IPS-18c (cell line): ENCODE results near the gene SFMBT1.

Experiments
- H3K4me3 ChIP-seq: 2 replicates; pipeline ENCODE4 v1.7.0; 2013; ENCODE audit warnings: low read depth, mild to moderate bottlenecking, low read length, moderate library complexity; ENCODE audit not compliant: insufficient read depth
- H3K9me3 ChIP-seq: one replicate; pipeline ENCODE4 v1.6.1; 2013; ENCODE audit warnings: mild to moderate bottlenecking, low read length, moderate library complexity; ENCODE audit not compliant: control insufficient read depth, insufficient read depth

SFMBT1 gene

GRCh38 chr3:53023072-53023823, 22.6 kb downstream of the SFMBT1 start:
- no peak overlapping the region for H3K4me3 ChIP-seq

GRCh38 chr3:53022647-53023046, 23.2 kb downstream of the SFMBT1 start:
- Histone ChIP-seq H3K9me3 (no peaks in the 10 kb centered on the region), H3K4me3 (no peak overlapping the region)

More at GRCh38 chr3:53023072-53023823, 22.6 kb downstream of the SFMBT1 start:
- no peaks in the 10 kb centered on the region for H3K9me3 ChIP-seq

DNA sequence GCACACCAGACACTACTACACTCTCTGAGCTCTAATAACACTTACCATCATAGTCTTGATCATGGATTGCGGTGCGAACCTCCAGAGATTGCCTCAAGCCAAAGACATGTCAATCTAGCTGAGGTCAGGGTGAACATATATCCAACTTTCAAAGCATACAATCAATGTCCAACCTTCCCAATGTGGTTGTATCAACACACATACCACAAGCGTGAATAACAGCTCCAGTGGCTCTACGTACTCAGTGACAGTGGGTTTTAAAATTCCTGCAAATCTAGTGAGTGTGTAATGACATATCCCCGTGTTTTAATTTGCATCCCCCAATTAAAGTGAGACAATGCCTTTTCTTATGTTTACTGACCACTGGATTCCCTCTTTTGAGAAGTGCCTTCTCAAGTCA, 29.6 kb downstream of the SFMBT1 start:
- no peak overlapping the region for H3K4me3 ChIP-seq

GRCh38 chr3:53011324-53011723, 34.5 kb downstream of the SFMBT1 start:
- Histone ChIP-seq H3K9me3 (no peaks in the 10 kb centered on the region), H3K4me3 (no peak overlapping the region)

More for the DNA sequence above, 29.6 kb downstream of the SFMBT1 start:
- no peaks in the 10 kb centered on the region for H3K9me3 ChIP-seq

GRCh38 chr3:53009826-53010539, 35.9 kb downstream of the SFMBT1 start:
- Histone ChIP-seq H3K9me3 (no peaks in the 10 kb centered on the region), H3K4me3 (no peak overlapping the region)

DNA sequence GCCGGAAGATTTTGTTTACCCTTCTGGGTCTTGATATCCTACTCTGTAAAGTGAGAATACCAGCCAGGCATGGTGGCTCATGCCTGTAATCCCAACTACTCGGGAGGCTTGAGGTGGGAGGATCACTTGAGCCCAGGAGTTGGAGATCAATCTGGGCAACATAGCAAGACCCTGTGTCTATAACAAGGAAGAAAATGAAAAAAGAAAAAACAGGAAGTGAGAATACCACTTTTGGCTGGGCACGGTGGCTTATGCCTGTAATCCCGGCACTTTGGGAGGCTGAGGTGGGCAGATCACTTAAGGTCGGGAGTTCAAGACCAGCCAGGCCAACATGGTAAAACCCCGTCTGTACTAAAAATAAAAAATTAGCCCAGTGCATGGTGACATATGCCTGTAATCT, 36.9 kb downstream of the SFMBT1 start:
- Histone ChIP-seq H3K9me3 (no peaks in the 10 kb centered on the region), H3K4me3 (no peak overlapping the region)

DNA sequence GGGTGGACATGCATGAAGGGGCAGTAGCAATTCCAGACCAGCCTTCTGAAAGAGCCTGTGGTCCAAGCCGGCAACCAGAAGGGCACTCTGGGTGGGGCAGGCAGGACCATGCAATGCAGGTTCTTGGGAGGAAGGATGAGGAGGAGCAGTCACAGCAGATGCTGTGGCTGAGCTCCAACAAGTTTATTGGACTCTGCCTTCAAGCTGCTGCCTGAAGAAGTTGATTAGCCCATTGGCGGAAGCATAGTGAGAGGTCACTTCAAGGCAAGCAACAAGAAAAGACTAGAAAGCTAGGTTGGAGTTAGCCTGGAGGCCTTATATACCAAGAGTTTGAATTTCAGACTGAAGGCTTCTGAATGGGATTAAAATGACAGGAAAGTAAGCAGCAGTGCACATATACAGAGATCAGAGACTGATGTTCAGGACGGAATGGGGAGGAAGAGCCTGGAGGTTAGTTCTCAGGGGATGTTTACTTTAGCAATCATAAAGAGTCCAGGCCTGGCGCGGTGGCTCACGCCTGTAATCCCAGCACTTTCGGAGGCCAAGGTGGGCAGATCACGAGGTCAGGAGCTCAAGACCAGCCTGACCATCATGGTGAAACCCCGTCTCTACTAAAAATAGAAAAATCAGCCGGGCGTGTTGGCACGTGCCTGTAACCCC, 39.9 kb downstream of the SFMBT1 start:
- no peak overlapping the region for H3K4me3 ChIP-seq
- no peaks in the 10 kb centered on the region for H3K9me3 ChIP-seq

DNA sequence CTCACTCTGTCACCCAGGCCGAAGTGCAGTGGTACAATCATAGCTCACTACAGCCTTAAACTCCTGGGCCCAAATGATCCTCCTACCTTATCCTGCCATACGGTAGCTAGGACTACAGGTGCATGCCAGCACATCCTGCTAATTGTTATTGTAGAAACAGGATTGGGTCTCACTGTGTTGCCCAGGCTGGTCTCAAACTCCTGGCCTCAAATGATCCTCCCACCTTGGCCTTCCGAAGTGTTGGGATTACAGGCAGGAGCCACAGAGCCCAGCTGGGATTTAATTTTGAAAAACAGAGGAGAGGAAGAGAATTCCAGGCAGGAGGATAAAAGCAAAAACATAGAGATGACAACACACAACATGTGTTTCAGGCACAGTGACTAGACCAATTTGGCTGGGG, 40.5 kb downstream of the SFMBT1 start:
- H3K9me3 ChIP-seq, result no peaks in the 10 kb centered on the region

GRCh38 chr3:53003320-53003719, 42.6 kb downstream of the SFMBT1 start:
- Histone ChIP-seq H3K4me3 (no peak overlapping the region), H3K9me3 (no peaks in the 10 kb centered on the region)

More for the DNA sequence above, 40.5 kb downstream of the SFMBT1 start:
- no peak overlapping the region for H3K4me3 ChIP-seq

DNA sequence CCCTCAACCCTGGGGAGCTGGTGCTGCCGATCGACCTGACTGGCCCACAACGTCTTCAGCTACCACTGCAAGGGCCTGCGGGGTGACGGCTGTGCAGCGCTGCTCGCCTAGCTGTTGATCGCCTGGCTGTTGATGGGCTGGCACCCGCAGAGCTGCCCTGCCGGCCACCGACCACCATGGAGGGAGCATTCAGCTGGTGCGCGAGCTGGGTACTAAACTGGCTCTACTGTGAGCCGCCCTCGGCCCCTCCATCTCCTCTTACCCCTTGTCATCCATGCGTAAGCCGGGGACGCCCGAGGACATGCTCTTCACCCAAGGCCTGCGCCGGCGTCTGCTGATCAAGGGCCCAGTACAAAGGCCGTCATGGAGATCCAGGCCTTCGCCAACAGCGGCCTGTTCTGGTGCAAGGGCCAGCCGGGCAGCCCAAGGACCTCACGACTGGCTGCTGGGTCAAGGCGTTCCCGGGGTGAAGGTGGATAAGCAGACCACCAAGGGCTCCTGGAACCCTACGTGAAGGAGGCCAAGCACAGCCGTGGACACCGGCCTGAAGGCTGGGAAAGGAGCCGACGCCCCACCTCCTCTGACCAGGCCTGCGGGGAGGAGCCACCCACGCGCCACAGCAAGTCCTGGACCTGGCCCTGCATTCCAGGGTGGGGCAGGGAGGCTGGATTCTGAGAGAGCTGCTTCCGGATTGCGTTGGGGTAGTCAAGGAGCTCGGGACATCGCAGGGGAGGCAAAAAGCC, 46.9 kb downstream of the SFMBT1 start:
- no peak overlapping the region for H3K4me3 ChIP-seq
- no peaks in the 10 kb centered on the region for H3K9me3 ChIP-seq

DNA sequence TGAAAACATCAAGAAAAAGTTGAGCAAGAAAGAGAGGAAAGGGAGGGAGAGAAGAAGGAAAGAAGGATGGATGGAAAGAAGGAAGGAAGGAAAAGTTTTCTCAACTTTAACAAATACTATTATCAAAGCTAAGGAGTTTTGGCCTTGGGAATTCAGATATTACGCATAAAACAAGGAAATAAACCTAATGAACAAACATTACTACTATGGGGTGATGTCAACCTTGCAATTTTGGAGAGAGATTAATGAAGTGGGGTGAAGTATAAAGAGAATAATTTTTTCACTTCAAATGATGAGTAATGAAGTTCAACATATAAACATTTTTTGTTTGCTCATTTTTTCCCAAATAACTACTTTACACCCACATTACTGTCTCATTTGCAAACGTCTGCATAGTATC, 55.2 kb downstream of the SFMBT1 start:
- Histone ChIP-seq H3K9me3 (no peaks in the 10 kb centered on the region), H3K4me3 (no peak overlapping the region)

- H3K4me3 ChIP-seq, result no peak overlapping the region
- H3K9me3 ChIP-seq, result no peaks in the 10 kb centered on the region
These were observed 58.9 kb downstream of the SFMBT1 start for GRCh38 chr3:52986938-52987337.

GRCh38 chr3:52986049-52986448, 59.8 kb downstream of the SFMBT1 start:
- Histone ChIP-seq H3K4me3 (no peak overlapping the region), H3K9me3 (no peaks in the 10 kb centered on the region)

GRCh38 chr3:52983828-52984227, 62.0 kb downstream of the SFMBT1 start:
- Histone ChIP-seq H3K9me3 (no peaks in the 10 kb centered on the region), H3K4me3 (no peak overlapping the region)

DNA sequence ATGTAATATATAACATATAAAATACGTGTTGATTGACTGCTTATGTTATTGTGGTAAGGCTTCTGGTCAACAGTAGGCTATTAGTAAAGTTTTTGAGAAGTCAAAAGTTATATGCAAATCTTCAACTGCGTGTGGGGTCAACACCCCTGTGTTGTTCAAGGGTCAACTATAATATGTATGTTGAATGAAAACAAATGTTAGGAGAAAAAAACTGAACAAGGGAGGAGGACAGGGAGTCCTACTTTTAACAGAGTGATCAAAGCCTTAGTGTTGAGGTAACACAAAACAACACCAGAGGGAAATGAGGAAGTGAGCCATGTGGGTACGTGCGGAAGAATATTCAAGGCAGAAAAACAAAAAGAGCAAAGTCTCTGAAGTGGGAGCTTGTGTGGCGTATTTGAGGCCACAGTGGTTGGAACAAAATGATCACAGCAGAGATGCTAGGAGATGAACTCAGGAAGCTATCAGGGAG, 62.5 kb downstream of the SFMBT1 start:
- H3K4me3 ChIP-seq, result 0 out of 2 replicates have a peak overlapping the region, but pooled peaks have one; percentile 9

GRCh38 chr3:52982839-52983238, 63.0 kb downstream of the SFMBT1 start:
- Histone ChIP-seq H3K4me3 (no peak overlapping the region), H3K9me3 (no peaks in the 10 kb centered on the region)

More for the DNA sequence above, 62.5 kb downstream of the SFMBT1 start:
- no peaks in the 10 kb centered on the region for H3K9me3 ChIP-seq
